ENCODE measurements around the gene OR6S1.
A peak's percentile ranks its signal among the peaks of the same experiment; 100 is the strongest.

The OR6S1 gene

DNA sequence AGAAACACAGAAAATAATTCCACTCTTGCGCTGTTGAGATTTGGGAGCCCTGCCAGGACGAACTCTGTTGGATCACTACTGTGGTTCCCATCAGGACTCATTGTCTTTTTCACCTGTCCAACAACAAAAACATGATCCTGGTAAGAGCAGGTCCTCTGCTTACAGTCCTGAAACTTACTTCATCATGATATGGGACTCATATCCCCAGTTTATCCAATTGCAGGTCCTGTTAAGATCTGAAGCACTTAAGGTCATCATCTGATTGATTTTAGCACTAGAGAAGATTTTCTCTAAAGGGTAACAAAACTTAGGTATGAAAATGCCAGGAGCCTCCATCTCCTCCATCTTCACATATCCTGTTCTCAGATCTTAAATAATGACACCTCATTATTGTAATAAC is at the start of gene OR6S1:
OR6S1 (minus strand) TSS at position 101 of the 400 bp plus-strand sequence; CDS start at position 101, 0 bp downstream.
- DNase-seq (ENCODE audit: low spot score), result no peak

DNA sequence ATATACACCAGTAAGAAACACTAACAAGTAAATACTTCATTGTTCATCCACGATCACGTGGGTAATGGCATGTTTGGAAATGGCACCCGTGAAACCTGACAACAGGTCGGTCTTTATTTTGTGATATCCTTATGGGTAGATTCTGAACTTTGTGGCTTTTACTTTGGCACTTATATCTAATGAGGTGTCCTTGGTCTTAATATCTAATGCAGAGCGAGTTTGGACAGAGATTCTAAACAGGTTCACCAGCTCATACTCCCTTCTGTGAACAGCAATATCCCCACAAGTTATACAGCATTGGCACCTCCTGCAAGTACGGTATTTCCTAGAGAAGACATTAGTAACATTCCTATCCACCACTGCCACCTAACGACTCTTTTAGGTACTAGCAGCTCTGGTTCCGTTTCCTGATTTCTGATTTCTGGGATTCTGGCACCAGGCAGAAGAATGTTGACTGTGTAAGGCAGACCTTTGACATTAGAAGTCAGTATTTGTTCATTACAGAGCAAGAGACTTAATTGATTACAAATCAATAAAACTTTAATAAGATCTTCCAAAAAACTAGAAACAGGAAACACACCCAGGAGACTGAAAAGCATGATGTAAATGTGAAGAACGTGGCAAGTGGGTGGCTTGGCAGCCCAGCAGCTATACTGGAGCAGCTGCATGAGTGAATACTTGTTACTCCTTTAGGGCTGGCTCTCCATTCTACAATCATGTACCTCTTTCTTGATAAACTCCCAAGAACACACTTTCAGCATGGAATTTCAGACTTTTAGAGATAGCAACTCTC is 49.6 kb upstream of the OR6S1 start:
- peak; percentile 68 for DNase-seq (ENCODE audit: low spot score)

- DNase-seq (ENCODE audit: low spot score), result no peak
Measured at GRCh38 chr14:20688167-20688839, 46.8 kb upstream of the OR6S1 start, which contains the start of gene ANG. ANG (plus strand) TSS chr14:20688764; CDS start chr14:20693565, 4,801 bp downstream.

DNA sequence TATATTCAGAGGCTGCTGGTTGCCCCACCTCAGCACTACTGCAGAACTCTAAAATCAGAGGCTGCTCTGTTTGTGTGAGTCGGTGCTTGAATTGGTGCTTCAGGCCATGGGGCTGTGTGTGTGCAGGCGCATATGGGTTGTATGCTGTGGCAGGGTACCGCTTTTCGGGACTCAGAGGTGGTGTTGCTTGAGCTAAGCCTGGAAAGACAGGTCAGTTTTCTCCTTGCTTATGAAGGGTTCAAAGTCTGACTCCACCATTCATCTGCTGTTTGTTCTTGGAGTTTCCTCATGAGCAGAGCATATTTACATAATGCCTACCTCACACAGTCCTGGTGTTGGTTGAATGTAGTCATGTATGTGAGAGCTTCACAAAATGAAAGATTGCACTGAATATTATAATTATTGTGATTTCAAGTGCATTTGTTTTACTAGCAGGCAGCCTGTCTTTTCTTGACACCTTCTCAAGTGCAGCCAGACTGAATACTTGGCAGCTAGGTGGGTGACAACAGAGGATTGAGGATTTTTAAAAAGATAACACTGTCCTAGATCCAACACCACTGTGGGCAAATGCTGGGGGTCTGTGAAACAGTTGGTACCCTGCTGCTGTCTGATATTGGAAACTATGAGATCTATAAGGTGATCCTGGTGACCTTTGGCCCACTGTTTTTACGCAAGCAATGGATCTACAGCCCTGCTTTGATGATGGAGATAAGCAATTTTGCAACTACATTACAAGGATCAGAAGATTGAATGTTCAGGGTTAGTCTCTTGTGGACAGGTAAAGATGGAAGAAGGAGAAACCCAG is 46.1 kb upstream of the OR6S1 start:
- DNase-seq (ENCODE audit: low spot score), result peak; percentile 59

GRCh38 chr14:20686386-20687143 is 45.1 kb upstream of the OR6S1 start:
- DNase-seq (ENCODE audit: low spot score), result peak; percentile 45

- DNase-seq (ENCODE audit: low spot score), result no peak
Measured at GRCh38 chr14:20684662-20685456, 43.4 kb upstream of the OR6S1 start.

GRCh38 chr14:20683891-20684661 is 42.6 kb upstream of the OR6S1 start, which contains the start of gene RNASE4:
RNASE4 (plus strand) TSS chr14:20684560; CDS start chr14:20699372, 14,812 bp downstream.
- DNase-seq (ENCODE audit: low spot score), result peak; percentile 55

GRCh38 chr14:20683125-20683890 is 41.8 kb upstream of the OR6S1 start:
- peak; percentile 25 for DNase-seq (ENCODE audit: low spot score)

DNA sequence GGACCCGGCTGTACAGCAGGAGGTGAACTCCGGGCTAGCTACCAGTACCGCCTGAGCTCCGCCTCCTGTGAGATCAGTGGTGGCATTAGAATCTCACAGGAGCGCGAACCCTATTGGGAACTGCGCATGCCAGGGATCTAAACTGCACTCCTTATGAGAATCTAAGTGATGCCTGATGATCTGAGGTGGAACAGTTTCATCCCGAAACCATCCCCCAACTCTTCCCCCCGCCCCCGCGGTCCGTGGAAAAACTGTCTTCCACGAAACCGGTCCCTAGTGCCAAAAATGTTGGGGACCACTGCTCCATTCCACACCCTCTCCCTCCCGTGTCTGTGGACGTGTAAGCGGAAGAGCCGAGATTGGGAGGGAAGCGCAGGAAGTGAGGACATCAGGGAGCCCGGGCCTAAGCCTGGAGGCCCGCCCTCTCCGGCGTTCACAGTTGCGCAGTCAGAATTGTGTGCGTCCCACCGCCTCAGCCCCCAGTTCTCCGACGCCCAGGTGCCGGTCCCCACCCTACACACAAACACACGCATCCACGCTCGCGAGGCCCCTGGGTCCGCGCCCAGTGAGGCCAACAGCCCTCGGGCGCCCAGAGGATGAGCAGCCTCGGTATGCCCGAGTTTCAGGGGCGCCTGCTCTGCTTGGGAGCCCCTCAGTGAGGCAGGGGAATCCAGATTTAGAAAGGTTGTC is 41.1 kb upstream of the OR6S1 start:
- DNase-seq (ENCODE audit: low spot score), result peak; percentile 69

DNA sequence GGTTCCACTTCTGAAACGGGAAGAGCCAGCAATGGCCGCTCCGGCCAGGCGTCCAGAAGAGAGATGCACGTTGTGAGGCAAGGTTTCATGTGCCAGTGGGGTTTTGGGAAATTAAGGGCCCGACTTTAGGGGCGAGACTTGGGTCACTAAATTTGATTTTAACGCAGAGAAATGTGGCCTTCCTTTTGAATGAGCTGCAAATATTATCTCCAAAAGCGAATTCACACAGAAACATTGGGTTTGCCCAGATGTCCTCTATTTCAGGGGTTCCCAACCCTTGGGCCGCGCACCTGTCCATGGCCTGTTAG is 40.6 kb upstream of the OR6S1 start:
- DNase-seq (ENCODE audit: low spot score), result no peak

DNA sequence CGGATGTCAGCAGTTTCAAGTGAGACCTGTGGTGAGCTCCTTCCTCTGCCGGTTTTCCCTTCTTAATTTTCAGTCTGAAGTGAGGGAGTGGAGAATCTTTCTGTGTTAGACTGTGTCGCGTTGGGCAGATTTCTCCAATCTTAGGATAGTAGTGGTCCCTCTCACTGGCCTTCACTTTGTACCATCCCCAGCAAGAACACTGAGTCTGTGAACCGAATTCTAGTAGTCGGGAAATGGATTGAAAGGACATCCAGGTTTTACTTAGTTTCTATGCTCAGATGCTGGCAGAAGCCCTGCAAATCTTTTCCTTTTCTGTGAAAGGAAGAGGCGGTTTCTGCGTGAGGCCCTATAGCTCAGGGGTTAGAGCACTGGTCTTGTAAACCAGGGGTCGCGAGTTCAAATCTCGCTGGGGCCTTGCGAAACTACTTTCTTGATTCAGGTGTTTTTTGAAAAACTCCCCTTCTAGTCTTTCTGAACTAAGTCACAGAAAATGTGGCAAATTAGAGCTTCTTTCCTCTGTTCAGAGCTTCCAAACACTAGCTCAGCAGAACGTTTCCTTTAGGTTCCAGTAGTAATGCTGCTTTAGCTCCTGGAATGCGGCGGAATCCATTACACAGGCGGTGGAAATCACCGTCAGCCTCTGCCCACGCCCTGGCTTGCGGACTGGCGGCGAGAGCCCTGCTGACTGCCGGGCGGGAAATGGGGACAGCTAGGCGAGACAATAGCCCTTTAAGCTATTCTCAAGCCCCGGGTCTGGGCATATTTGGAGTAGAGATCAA is 40.0 kb upstream of the OR6S1 start:
- DNase-seq (ENCODE audit: low spot score), result peak; percentile 37

GRCh38 chr14:20680843-20681347 is 39.4 kb upstream of the OR6S1 start:
- DNase-seq (ENCODE audit: low spot score), result no peak

DNA sequence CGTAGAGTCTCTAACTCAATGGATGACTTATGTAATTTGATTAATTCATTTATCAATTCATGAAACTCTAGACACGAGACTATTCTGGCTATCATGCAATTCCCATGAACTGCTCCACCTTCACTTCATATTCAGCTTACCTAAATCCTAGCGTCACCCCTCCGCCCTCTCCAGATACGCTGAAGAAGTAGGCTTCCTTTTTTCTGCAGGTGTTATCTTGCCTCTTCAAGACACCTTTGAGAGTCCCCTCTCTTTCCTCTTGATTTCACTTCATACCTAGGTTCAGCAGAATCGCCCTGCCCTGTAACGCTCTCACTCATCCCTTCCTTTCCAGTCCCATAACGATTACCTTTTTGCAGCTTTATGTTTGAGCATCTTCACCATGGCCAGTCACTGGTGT is 38.9 kb upstream of the OR6S1 start:
- DNase-seq (ENCODE audit: low spot score), result no peak

DNA sequence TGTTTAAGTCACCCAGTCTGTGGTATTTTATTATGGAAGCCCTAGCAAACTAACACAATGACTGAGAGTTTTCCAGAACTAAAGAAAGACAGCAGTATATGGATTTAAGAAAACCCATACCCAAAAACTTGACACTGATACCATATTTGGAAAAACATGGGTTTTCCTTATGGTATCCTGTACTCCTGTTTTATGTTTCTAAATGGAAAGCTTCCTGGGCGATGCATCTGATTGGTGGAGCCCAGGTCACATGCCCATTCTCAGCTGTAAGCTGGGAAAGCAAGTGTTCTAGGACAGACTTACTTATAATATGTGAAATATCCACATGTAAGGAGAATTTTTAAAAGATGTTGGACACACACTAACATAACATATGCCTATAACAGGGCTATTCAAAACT is 38.4 kb upstream of the OR6S1 start:
- peak; percentile 81 for DNase-seq (ENCODE audit: low spot score)

- no peak for DNase-seq (ENCODE audit: low spot score)
Measured at GRCh38 chr14:20676072-20676471, 34.6 kb upstream of the OR6S1 start.

GRCh38 chr14:20675669-20676068 is 34.2 kb upstream of the OR6S1 start:
- DNase-seq (ENCODE audit: low spot score), result no peak

DNA sequence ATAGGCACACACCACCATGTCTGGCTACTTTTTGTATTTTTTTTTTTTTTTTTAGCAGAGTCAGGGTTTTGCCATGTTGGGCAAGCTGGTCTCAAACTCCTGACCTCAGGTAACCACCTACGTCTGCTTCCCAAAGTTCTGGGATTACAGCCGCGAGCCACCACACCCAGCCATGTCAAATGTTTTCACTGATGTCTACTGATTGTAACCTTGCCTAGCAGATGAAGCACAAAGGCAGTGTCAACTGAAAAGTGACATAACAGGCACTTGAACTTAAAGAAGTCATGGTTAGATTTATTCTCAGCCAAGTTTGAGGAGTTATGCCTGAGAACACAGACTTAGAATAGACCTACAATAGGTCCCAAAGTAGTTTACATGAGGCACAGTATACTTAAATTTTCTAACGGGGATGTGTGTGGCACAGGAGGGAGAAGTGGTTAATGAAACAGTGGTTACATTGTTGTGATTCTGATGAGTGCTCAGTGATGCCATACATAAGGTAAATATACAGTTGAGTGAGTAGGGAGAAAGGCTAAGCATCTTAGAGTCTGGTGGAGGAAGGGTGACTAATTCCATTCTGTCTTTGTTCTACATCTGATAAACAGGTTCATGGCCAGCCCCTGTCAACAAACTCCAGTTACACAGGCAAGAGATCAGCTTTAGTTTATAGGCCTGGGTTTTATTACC is 30.2 kb upstream of the OR6S1 start:
- no peak for DNase-seq (ENCODE audit: low spot score)
